Uterus (tissue), 4 donors: ENCODE measurements around the gene ZDHHC14. TPM values are rescaled to one million over a fixed set of nuclear protein-coding genes. Genes with fewer than 3 reads are reported as not detected.

ENCODE experiments used
- DNase-seq, 2 donors: peaks; one replicate each; pipeline ENCODE4 v3.0.0-alpha.2; 2019 to 2020
- H3K27ac ChIP-seq, 2 donors: fragments of 200-600 bp; sonication (generic); 1 replicate in 1 of 2; 2 replicates in 1 of 2; pipeline ENCODE4 v1.5.1; 2016 to 2018
- H3K27me3 ChIP-seq, 2 donors: fragments of 200-600 bp; sonication (generic); one replicate each; pipeline ENCODE4 v1.5.1; 2018 to 2019; ENCODE audit warnings: control low read depth in 1 of 2
- H3K36me3 ChIP-seq, 2 donors: fragments of 200-600 bp; sonication (generic); one replicate each; pipeline ENCODE4 v1.5.1; 2019; ENCODE audit warnings: control low read depth in 1 of 2
- H3K4me1 ChIP-seq, 2 donors: fragments of 200-600 bp; sonication (generic); one replicate each; pipeline ENCODE4 v1.5.1; 2018 to 2019; ENCODE audit warnings: control low read depth in 1 of 2
- H3K4me3 ChIP-seq, 2 donors: fragments of 200-600 bp; sonication (generic); 1 replicate in 1 of 2; 2 replicates in 1 of 2; pipeline ENCODE4 v1.5.1; 2018 to 2019; ENCODE audit warnings: mild to moderate bottlenecking in 1 of 2
- H3K9me3 ChIP-seq, 2 donors: fragments of 200-600 bp; sonication (generic); one replicate each; pipeline ENCODE4 v1.5.1; 2019; ENCODE audit warnings: control low read depth in 1 of 2
- CTCF ChIP-seq, 4 experiments: fragments of 200-600 bp in 2 of 4; fragments of 450-650 bp in 2 of 4; sonication (generic) in 2 of 4; IDR thresholded peaks; one replicate each; pipeline ENCODE4 v1.5.1; 2016 to 2019; ENCODE audit warnings: antibody characterized with exemption in 4 of 4, mild to moderate bottlenecking in 2 of 4, moderate library complexity in 1 of 4
- POLR2A ChIP-seq, 2 donors: fragments of 450-650 bp; IDR thresholded peaks; one replicate each; pipeline ENCODE4 v1.6.1; 2016; ENCODE audit warnings: antibody characterized with exemption in 2 of 2, mild to moderate bottlenecking in 1 of 2, moderate library complexity in 1 of 2
- intact Hi-C: fragments of 100-400 bp; cut with DNase I; formaldehyde crosslinking; loops from one replicate; pipeline ENCODE4 v1.15.1; 2023; ENCODE audit warnings: low total_unique reads
- total RNA-seq, 4 donors: library from RNA; depleted of rRNA in 3 of 4; stranded (reverse); fragments of >200 nt in 3 of 4; gene quantifications; one replicate each; pipeline versions ENCODE4 v1.1.0 to v1.2.4, GENCODE V29; 2014 to 2023
- donor health status: DM: yes; HTN: yes; CAD: no.

Gene ZDHHC14
- total RNA-seq, 4 donors from 2014 or later, result 5.6 to 28.3 (median 12.9) TPM

GRCh38 chr6:157530126-157530525 lies 149.1 kb downstream of the ZDHHC14 start:
- no peak overlapping the region for H3K4me3 ChIP-seq
- no peaks in the 10 kb centered on the region for H3K27me3 ChIP-seq
- intact Hi-C loops, result no loop called here
- H3K4me1 ChIP-seq, result no peaks in the 10 kb centered on the region
- no peak overlapping the region for H3K27ac ChIP-seq
- H3K36me3 ChIP-seq, result no peaks in the 10 kb centered on the region
- no peaks in the 10 kb centered on the region for H3K9me3 ChIP-seq
- no peak for TF ChIP-seq CTCF (IDR thresholded peaks at IDR 0.05)
- no peak for DNase-seq

GRCh38 chr6:157530724-157531168 lies 149.8 kb downstream of the ZDHHC14 start:
- Histone ChIP-seq H3K27me3 (no peaks in the 10 kb centered on the region), H3K4me1 (peaks cover 0 to 3% of the 10 kb centered on the region in 2 donors), H3K36me3 (no peaks in the 10 kb centered on the region), H3K9me3 (no peaks in the 10 kb centered on the region), H3K27ac (no peak overlapping the region), H3K4me3 (no peak overlapping the region)
- DNase-seq, result no peak
- intact Hi-C loops, result no loop called here
- TF ChIP-seq POLR2A (IDR thresholded peaks at IDR 0.05) (no peak), CTCF (IDR thresholded peaks at IDR 0.05) (no peak)

- no peak overlapping the region for H3K27ac ChIP-seq
- no peaks in the 10 kb centered on the region for H3K27me3 ChIP-seq
- intact Hi-C loops, result no loop called here
These were observed 150.4 kb downstream of the ZDHHC14 start for GRCh38 chr6:157531169-157531985.

GRCh38 chr6:157531986-157532365 lies 151.0 kb downstream of the ZDHHC14 start:
- intact Hi-C loops, result no loop called here
- no peak for TF ChIP-seq CTCF (IDR thresholded peaks at IDR 0.05)
- TF ChIP-seq POLR2A (IDR thresholded peaks at IDR 0.05), result no peak
- no peak for DNase-seq
- Histone ChIP-seq H3K9me3 (no peaks in the 10 kb centered on the region), H3K4me1 (peaks cover 0 to 7% of the 10 kb centered on the region in 2 donors), H3K4me3 (no peak overlapping the region), H3K27ac (no peak overlapping the region), H3K36me3 (no peaks in the 10 kb centered on the region), H3K27me3 (no peaks in the 10 kb centered on the region)

More at GRCh38 chr6:157531169-157531985, 150.4 kb downstream of the ZDHHC14 start:
- TF ChIP-seq CTCF (IDR thresholded peaks at IDR 0.05), result no peak
- no peak for TF ChIP-seq POLR2A (IDR thresholded peaks at IDR 0.05)
- H3K36me3 ChIP-seq, result no peaks in the 10 kb centered on the region
- no peaks in the 10 kb centered on the region for H3K9me3 ChIP-seq
- no peak overlapping the region for H3K4me3 ChIP-seq
- DNase-seq, result no peak
- peaks cover 0 to 7% of the 10 kb centered on the region in 2 donors for H3K4me1 ChIP-seq

- no peaks in the 10 kb centered on the region for H3K36me3 ChIP-seq
- no peak overlapping the region for H3K27ac ChIP-seq
- no peaks in the 10 kb centered on the region for H3K27me3 ChIP-seq
- no peak for TF ChIP-seq CTCF (IDR thresholded peaks at IDR 0.05)
- no peak for TF ChIP-seq POLR2A (IDR thresholded peaks at IDR 0.05)
- H3K4me1 ChIP-seq, result peaks cover 0 to 7% of the 10 kb centered on the region in 2 donors
- H3K9me3 ChIP-seq, result no peaks in the 10 kb centered on the region
- H3K4me3 ChIP-seq, result no peak overlapping the region
- DNase-seq, result no peak
- intact Hi-C loops, result no loop called here
These were observed 152.3 kb downstream of the ZDHHC14 start for GRCh38 chr6:157533048-157533871.
